ENCODE measurements around the gene SLMAP. TPM values are rescaled to one million over a fixed set of nuclear protein-coding genes. Genes with fewer than 3 reads are reported as not detected.

Gene SLMAP
- polyA plus RNA-seq, 3 donors = 47.6 to 54.4 (median 50.1) TPM

DNA sequence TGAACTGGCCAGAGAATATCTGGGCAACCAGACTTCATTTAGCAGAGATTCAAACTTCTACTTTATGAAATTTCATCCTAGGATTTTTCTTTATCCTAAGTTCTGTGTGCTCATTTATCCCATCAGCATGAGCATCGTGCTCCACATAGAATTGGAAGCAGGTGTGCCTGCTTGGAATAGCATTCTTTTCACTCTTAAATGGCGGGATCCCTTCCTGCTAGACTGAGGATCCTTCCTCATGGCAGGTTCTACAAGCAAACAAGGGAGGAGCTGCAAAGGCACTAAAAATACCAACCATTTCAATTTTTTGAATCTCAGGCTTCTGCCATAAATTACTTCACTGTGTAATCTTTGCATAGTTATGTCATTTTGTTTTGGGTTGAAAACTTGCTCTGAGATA lies 177.5 kb downstream of the SLMAP start:
- no peak for DNase-seq (ENCODE audit: low read depth in 3 of 3, low spot score in 2 of 3)

DNA sequence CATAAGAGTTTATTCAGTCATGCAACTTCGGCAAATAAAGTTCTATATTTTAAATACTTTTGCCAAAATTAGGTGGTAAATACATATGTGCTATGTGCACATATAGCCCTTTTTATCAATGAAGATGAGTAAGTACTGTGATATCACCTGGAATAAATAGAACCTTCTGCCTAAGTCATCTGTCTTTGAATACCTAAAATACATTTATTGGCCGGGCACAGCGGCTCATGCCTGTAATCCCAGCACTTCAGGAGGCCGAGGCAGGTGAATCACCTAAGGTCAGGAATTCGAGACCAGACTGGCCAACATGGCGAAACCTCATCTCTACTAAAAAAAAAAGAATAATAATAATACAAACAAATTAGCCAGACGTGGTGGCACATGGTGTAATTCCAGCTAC lies 178.3 kb downstream of the SLMAP start:
- DNase-seq (ENCODE audit: low read depth in 3 of 3, low spot score in 2 of 3) = no peak

DNA sequence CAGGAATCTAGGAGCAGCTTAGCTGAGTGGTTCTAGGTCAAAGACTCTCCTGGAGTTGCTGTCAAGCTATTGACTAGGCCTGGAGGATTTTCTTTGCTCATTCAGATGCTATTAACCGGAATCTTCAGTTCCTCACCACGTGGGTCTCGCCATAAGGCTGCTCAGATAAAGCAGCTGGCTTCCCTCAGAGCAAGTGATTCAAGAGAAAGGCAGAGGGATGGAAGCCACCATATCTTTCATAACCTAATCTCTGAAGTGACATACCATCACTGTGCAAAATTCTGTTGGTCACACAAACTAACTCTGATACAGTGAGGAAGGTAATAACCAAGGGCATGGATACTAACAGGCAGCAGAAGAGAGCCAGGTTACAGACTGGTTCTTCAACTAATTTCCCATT lies 179.4 kb downstream of the SLMAP start:
- no peak for DNase-seq (ENCODE audit: low read depth in 3 of 3, low spot score in 2 of 3)

DNA sequence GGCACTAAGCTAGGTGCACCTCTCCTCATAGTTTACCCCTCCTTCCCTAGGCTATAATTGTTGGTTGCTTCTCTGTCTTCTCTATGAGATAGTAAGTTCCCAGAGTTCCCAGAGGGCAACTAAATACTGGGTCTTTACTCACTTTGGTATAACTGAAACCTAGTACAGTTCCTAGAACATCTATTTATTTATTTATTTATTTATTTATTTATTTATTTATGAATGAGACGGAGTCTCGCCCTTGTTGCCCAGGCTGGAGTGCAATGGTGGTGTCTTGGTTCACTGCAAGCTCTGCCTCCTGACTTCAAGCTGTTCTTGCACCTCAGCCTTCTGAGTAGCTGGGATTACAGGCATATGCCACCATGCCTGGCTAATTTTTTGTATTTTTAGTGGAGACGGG lies 181.0 kb downstream of the SLMAP start:
- no peak for DNase-seq (ENCODE audit: low read depth in 3 of 3, low spot score in 2 of 3)

DNA sequence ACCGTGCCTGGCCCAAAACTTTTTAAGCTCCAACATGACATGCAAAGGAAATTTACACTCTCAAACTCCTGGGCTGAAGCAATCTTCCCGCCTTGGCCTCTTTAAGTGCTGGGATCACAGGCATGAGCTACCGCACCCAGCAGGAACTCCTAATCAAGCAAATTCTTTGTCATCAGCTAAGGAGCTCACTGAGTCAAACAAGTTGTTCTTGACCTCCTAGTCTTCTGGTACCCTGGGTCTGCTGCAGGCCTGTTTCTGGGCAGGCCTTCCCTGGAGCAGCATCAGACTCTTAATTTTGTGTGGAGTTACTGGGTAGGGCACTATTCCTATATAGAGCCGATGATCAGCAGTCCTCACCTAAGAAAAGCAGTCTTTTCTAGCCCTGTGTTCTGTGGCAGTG lies 183.7 kb downstream of the SLMAP start:
- no peak for DNase-seq (ENCODE audit: low read depth in 3 of 3, low spot score in 2 of 3)

DNA sequence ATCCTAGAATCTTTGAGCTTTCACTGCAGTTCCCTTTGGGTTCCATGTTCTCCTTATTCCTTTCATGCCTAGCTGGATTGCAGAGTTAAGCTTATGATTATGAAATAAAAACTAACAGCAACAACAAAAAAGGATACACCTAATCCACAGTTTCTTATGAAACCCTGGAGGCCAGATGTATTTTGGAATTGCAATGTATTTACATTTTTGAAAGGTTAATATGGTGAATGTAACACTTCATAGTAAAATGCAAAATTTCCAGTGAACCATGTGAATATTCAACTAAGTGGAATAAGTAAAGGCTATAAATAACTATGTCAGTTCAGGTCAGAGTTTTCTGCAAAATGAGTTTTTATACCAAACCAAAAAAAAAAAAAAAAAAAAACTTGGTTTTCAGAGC lies 186.3 kb downstream of the SLMAP start:
- DNase-seq (ENCODE audit: low read depth in 3 of 3, low spot score in 2 of 3) = no peak

DNA sequence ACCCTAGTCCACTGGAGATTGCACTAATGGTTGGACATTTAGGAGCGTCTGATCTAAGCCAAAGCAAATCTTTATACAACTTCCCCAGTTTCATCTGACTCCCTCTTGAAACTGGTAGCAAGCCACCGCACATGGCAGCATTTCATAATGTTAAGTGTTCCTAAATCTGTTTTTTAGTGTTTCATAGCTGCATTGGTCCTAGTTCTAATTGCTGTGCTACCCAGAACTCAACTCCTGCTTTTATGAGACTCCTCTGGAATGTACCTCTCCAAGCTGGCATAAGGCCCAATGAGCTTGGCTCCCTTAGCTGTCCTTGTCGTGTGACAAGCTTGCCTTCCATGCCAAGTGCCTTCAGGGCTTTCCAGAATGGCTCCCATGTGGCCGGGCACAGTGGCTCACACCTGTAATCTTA lies 186.8 kb downstream of the SLMAP start:
- DNase-seq (ENCODE audit: low read depth in 3 of 3, low spot score in 2 of 3) = no peak

DNA sequence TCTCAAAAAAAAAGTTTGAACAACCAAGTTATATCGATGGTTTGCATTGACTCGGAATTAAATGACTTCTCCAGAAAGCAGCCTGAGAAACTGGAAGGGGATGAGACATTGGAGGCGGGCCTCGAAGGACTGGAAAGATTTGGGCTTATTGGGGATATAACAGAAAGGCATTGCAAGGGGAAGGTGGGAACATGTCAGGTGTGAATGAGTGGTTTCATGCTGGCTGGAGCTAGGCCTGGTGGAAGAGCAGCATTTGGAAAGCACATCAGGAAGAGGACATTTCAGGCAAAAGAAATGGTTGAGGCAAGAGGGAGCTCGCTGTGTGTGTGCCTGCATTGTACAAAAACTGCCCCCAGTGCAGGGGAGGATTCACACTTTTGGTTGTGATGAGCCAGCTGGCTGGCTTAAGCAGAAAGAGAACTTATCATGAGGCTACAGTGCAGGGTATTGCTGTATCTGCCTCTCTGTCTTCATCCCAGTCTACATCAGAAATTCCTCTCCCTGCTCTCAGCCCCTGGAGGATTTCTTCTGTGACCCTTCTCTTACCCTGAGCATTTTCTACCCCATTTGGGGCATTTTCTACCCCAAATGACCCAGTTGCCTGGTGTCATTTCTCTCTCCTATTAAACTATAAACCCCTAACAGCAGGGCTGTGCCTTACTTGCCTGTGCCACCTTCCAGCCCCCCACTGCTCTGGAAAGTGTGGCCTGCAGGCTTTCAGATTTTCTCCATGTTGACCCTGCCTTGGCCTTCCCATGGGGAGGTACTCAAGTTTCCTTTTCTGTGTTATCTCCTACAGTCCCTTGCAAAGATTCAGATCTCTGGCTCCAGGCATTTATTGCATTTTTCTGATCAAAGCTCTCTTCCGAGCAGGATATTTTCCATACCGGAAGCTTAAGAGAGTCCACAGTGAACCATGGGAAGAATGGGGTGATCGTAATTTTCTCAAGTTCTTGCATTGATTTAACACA lies 187.7 kb downstream of the SLMAP start:
- DNase-seq (ENCODE audit: low read depth in 3 of 3, low spot score in 2 of 3) = no peak

DNA sequence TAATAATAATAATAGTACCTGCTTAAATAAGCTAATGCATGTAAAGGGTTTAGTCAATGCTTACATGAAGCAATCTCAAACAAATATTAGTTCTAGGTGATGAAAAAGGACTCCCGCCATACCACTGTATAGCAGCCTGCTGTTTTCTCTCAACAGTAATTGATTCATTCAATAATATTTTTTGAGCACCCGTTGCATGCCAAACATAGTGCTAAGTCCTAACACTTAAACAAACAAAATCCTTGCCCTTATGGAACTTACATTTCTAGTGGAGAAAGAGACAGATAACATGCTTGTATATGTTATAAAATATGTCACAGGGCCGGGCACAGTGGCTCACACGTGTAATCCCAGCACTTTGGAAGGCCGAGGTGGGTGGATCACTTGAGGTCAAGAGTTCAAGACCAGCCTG lies 190.9 kb downstream of the SLMAP start:
- DNase-seq (ENCODE audit: low read depth in 3 of 3, low spot score in 2 of 3) = no peak

DNA sequence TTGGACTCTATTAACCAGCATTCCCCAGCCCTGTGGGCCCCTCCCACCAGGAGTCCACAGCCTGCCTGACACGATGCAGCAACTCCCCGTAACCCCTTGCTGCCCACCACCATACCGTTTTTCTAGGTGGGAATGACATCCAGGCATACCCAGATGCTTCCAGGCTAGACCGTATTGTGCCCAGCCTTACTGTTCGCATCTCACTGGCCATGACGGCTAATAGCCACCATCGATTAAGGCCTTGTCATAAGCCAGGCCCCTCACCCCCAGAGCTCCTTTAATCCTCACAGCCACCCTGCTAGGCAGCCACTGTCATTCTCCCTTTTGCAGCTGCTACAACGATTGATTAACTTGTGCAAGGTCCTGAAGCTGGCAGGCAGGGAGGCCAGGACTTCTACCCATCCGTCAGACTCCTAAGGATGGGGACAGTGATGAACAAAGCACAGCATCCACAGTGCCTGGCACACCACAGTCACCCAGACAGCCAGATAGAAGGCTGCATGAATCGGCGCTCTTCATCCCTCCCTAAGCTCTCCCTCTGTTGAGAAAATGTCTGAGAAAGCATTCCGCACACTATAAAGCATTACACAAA lies 192.1 kb downstream of the SLMAP start:
- no peak for DNase-seq (ENCODE audit: low read depth in 3 of 3, low spot score in 2 of 3)

DNA sequence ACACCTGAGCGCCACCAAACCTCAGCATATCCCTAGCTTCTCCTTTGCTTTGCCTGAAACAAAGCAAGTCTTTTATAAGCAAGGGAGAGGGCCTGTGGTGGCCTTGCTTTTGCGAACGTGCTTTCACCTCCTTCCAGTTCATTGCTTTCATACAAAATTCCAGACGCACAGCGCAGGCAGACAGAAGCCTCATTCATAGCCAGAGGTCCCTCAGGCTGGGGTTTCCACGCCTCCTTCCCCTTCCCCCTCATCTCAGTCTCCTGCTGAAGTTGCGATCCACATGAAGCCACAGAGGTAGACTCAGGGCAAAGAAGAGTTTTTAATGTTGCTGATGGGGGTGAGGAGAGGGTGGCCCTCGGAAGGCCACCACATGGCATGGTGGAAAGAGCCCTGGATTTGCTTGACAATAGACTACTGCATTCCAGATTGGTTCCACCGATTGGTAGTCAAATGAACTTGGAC lies 192.7 kb downstream of the SLMAP start:
- DNase-seq (ENCODE audit: low read depth in 3 of 3, low spot score in 2 of 3) = no peak

DNA sequence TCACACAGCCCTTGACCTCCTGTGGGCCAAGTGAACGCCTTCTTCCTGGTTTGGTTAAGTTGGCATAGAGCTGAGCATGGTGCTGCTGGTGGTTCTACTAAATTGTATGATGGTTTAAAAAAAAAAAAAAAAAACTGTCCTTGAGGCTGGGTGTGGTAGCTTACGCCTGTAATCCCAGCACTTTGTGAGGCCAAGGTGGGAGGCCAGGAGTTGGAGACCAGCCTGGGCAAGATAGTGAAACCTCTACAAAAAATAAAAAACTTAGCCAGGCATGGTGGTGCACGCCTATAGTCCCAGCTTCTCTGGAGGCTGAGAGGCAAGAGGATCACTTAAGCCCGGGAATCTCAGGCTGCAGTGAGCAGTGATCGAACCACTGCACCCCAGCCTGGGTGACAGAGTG lies 193.2 kb downstream of the SLMAP start:
- DNase-seq (ENCODE audit: low read depth in 3 of 3, low spot score in 2 of 3) = no peak

DNA sequence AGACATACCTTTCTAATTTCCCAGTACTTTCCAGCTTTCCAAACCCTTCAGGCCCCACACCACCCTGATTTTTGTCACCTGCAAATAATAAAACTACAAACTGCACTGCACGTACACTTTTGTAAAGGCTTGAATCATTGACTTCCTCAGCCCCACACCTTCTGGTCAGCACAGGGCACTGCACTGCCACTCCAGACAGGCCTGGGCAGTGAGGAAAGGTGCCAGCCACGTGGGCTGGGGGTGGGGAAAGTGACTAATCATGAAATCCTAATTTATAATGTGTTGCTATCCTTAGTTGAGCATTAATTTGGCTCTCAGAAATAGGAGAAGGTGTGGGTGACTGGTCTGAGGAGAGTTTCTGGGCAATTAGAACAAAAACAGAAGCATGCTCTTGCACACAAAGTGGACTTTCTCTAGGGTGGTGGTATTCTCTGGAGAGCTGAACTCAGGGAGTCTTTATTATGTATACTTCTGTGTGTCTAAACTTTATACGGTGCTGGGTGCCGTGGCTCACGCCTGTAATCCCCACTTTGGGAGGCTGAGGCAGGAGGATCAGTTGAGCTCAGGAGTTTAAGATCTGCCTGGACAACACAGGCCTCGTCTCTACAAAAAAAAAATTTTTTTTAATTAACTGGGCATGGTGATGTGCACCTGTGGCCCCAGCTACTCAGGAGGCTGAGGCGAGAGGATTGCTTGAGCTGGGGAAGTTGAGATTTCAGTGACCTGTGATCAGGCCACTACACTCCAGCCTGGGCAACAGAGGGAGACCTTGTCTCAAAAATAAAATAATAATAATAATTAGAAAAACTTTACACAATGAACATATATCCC lies 193.9 kb downstream of the SLMAP start:
- DNase-seq (ENCODE audit: low read depth in 3 of 3, low spot score in 2 of 3) = no peak

DNA sequence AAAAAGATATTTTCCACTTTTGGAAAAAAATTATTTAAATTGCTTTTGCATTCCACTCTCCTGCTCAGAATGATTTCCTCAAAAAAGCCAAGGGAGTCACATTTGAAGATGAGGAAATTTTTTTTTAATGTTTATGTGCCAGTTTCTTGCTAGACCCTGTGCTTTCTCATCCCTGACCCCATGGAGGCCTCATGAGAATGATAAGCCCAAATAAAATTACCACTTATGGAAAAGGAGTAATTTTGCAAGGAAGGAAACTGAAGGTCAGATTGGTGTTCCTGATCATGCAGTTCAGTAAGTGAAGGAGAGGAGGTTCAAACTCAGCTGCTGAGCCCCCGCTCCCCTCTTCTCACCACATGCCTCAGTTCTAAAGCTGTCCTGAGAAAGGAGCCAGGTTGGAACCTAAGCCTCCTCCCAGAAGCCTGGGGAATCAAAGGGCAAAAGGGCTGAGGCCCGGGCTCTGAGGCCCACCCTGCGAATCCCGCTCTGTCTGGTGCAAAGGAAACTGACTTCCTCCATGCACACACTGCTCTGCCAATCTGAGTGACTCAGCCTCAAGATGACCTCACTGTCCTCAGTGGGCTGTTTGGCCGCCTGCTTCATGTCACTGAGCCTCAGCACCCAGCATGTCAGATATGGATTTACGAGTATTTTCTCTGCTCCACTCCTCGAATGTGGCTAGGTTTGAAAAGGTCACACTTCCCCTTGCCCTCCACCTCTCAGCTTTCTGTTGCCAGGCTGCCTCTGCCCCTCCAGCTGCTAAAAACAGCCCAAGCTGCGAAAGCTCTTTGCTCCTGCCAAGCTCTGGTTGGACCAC lies 195.2 kb downstream of the SLMAP start:
- no peak for DNase-seq (ENCODE audit: low read depth in 3 of 3, low spot score in 2 of 3)

DNA sequence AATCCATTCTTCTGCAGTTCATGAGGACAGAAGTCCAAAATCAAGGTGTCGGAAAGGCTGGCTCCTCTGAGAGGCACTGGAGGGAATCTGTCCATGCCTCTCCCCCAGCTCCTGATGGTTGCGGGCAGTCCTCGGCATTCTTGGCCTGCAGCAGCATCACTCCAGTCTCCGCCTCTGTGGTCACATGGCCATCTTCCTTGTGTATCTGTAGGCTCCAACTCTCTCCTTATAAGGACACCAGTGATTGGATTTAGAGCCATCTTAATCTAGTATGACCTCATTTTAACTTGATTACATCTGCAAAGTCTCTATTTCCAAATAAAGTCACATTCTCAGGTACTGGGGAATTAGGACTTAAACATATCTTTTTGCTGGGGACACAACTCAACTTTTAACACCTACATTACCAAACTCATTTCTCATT lies 196.1 kb downstream of the SLMAP start:
- DNase-seq (ENCODE audit: low read depth in 3 of 3, low spot score in 2 of 3) = no peak

DNA sequence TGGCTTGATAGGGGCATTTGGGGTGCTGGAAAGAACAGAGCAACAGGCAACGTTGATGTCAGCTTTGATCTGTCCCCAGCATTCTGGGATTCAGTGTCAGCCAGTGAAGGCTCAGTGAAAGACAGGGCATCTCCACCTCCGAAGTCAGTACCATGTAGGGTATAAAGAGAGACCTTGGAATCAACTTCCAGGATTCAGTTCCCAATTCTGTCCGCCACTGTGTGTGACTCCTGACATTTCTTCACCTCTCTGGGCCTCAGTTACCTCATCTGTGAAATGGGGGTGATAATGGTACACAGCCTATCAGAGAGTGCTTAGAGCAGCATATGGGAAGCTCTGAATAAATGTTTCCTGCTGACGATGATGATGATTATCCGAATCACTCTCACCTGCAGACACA lies 196.5 kb downstream of the SLMAP start:
- DNase-seq (ENCODE audit: low read depth in 3 of 3, low spot score in 2 of 3) = no peak

DNA sequence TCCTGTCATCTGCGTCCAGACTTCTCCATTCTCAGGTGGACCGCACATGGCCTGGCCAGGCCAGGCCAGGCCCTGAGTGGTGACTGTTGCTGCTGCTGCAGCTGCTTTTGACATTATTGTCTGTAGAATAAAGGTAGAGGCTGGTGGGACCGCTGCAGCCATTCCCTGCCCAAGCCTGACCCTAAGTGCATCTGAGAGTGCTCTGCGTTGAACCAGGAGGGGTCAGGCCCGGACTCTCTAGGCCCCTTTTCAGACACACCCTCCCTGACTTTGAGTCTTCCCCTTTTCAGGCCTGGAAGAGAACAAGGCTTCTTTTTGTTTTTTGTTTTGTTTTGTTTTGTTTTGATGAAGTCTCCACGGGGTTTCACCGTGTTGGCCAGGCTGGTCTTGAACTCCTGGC lies 197.5 kb downstream of the SLMAP start:
- DNase-seq (ENCODE audit: low read depth in 3 of 3, low spot score in 2 of 3) = no peak

DNA sequence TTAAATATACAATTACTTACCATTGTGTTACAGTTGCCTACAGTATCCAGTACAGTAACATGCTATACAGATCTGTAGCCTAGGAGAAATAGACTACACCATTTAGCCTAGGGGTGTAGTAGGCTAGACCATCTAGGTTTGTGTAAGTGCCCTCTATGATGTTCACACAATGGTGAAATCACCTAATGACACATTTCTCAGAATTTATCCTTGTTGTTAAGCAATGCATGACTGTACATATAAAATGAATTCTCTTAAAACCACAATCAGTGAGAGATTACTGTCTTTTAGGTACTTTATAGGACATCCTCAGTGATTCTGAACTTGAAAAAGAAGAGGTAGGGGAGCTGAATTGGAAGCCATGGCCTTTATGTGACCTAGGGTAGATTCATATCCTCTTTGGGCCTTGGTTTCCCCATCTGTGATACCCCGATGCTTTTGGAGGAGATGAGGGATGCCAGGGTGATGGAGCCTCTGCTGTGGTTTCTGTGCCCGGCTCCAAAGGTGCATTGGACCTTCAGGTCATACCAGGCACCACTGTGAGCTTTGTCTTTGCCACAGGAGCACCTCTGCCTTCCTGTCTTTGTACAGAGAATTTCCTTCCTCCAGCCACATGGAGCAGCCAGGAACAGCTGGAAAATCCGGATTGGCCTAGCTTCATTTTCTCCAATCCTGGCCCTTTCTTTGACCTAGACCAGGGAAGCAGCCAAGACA lies 200.2 kb downstream of the SLMAP start:
- no peak for DNase-seq (ENCODE audit: low read depth in 3 of 3, low spot score in 2 of 3)

DNA sequence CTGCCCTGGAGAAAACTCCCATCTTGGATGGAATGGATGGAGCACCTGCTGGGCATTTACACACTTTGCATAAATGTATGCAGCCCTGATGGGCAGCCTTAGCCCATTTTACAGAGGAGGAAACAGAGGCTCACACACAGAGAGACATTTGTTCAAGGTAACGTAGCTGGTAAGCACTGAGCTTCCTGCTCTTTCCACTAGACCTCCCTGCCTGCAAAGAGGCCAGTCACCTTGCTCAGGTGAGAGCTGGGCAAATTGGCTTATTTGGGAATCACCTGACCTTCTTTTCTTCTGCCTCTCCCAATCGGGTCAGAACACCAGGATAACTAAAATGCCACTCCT lies 200.7 kb downstream of the SLMAP start:
- no peak for DNase-seq (ENCODE audit: low read depth in 3 of 3, low spot score in 2 of 3)

DNA sequence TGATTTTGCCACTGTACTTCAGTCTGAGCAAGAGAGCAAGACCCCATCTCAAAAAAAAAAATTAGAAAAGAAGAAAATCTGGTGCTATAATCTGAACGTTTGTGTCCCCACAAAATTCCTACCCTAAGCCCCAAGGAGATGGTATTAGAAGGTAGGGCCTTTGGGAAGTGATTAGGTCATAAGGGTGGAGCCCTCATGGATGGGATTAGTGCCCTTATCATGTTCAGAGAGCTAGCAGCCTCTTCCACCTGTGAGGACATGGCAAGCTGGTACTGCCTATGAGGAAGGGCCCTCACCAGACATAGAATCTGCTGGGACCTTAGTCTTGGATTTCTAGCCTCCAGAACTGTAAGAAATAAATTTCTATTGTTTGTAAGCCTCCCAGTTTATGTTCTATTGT lies 201.7 kb downstream of the SLMAP start:
- DNase-seq (ENCODE audit: low read depth in 3 of 3, low spot score in 2 of 3) = no peak

All from right renal cortex interstitium (tissue), 3 donors.